H1 (cell line): ENCODE results near the gene FHIP2A.

Source experiments
- CHD2 ChIP-seq: IDR thresholded peaks from 2 replicates; pipeline ENCODE4 v1.6.1; 2012; ENCODE audit warnings: low read length, improper control_type of control experiment
- CTCF ChIP-seq, 3 experiments: IDR thresholded peaks; 1 replicate in 2 of 3; 2 replicates in 1 of 3; pipeline versions ENCODE4 v1.5.1 to v1.6.1; 2011; ENCODE audit warnings: low read length in 3 of 3, mild to moderate bottlenecking in 3 of 3, inconsistent platforms in 2 of 3, low read depth in 1 of 3, moderate library complexity in 1 of 3; ENCODE audit not compliant: insufficient read depth in 1 of 3; ENCODE audit errors: control extremely low read depth in 1 of 3
- E2F6 ChIP-seq: IDR thresholded peaks from 2 replicates; pipeline ENCODE4 v1.6.1; 2012; ENCODE audit warnings: inconsistent platforms
- POLR2A ChIP-seq, 2 experiments: IDR thresholded peaks; 1 replicate in 1 of 2; 2 replicates in 1 of 2; pipeline ENCODE4 v1.6.1; 2011; ENCODE audit warnings: low read depth in 2 of 2, low read length in 2 of 2, mild to moderate bottlenecking in 2 of 2; ENCODE audit errors: control extremely low read depth in 1 of 2
- RFX5 ChIP-seq: IDR thresholded peaks from 2 replicates; pipeline ENCODE4 v1.6.1; 2011; ENCODE audit warnings: low read depth, low read length, improper control_type of control experiment, borderline replicate concordance
- TAF1 ChIP-seq: IDR thresholded peaks from 2 replicates; pipeline ENCODE4 v1.6.1; 2011; ENCODE audit warnings: mild to moderate bottlenecking, low read depth, low read length
- ZNF274 ChIP-seq: IDR thresholded peaks from 2 replicates; pipeline ENCODE4 v1.7.0; 2012; ENCODE audit warnings: low read length, borderline replicate concordance; ENCODE audit errors: extremely low read depth

- TF ChIP-seq CHD2 (no peak), POLR2A (IDR thresholded peaks at IDR 0.05; ENCODE audit: control extremely low read depth in 1 of 2, low read depth in 2 of 2, low read length in 2 of 2) (no peak), RFX5 (no peak), TAF1 (no peak), CTCF (IDR thresholded peaks at IDR 0.05; ENCODE audit: control extremely low read depth in 1 of 3, insufficient read depth in 1 of 3, low read depth in 1 of 3, low read length in 3 of 3) (no peak), ZNF274 (no peak), E2F6 (no peak)
Measured at GRCh38 chr10:114819322-114819721, 2.3 kb upstream of the FHIP2A start.
